ENCODE results near the gene COPB2. TPM values are rescaled to one million over a fixed set of nuclear protein-coding genes. Genes with fewer than 3 reads are reported as not detected.

COPB2 gene
- total RNA-seq, 2 donors from 2014 or later, result 53.4 to 65.8 TPM

DNA sequence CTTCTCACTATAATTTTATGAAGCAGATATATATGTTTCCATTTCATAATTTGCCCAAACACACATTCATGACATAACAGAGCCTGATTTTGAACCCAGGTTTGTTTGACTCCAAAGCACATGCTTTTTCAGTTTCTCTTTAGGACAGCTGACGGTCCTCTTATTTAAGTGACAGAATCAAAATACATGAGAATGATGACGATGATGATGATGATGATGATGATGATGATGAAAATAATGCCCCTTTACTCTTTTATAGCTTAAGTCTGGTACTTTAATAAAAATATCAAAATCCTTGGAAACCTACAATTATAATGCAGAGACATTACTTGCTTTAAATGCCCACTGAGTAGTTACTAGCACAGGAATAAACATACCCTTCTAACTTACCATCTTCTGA, 15.3 kb downstream of the COPB2 start:
- Histone ChIP-seq H3K9me3 (no peaks in the 10 kb centered on the region), H3K27ac (no peak overlapping the region), H3K4me3 (no peak overlapping the region), H3K4me1 (no peaks in the 10 kb centered on the region), H3K27me3 (no peaks in the 10 kb centered on the region), H3K36me3 (peaks cover 92% of the 10 kb centered on the region)
- DNase-seq (ENCODE audit: low spot score), result no peak
- TF ChIP-seq, protein P1, sequence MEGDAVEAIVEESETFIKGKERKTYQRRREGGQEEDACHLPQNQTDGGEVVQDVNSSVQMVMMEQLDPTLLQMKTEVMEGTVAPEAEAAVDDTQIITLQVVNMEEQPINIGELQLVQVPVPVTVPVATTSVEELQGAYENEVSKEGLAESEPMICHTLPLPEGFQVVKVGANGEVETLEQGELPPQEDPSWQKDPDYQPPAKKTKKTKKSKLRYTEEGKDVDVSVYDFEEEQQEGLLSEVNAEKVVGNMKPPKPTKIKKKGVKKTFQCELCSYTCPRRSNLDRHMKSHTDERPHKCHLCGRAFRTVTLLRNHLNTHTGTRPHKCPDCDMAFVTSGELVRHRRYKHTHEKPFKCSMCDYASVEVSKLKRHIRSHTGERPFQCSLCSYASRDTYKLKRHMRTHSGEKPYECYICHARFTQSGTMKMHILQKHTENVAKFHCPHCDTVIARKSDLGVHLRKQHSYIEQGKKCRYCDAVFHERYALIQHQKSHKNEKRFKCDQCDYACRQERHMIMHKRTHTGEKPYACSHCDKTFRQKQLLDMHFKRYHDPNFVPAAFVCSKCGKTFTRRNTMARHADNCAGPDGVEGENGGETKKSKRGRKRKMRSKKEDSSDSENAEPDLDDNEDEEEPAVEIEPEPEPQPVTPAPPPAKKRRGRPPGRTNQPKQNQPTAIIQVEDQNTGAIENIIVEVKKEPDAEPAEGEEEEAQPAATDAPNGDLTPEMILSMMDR (IDR thresholded peaks at IDR 0.05), result no peak

DNA sequence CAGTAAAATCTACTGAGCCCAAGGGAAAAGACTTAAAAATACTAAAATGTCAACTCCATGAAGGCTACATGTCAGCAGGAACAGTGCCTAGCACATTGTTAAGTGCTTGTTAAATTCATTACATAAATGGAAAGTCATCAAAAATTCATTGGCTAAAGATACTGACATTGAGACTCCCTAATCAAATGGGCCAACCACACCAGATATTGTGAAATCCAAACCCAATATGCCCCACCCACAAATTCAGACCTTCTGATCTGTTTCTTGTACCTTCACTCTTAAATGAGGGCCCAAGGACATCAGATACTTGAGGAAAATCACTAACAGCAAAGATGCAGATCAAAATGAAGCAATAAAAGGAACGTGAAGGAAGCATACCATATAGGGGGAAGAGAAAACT, 24.9 kb downstream of the COPB2 start:
- TF ChIP-seq, protein P1 (IDR thresholded peaks at IDR 0.05), result no peak
- Histone ChIP-seq H3K27ac (no peak overlapping the region), H3K36me3 (peaks cover 97% of the 10 kb centered on the region), H3K27me3 (no peaks in the 10 kb centered on the region), H3K4me1 (no peaks in the 10 kb centered on the region), H3K4me3 (no peak overlapping the region), H3K9me3 (no peaks in the 10 kb centered on the region)
- DNase-seq (ENCODE audit: low spot score), result no peak

DNA sequence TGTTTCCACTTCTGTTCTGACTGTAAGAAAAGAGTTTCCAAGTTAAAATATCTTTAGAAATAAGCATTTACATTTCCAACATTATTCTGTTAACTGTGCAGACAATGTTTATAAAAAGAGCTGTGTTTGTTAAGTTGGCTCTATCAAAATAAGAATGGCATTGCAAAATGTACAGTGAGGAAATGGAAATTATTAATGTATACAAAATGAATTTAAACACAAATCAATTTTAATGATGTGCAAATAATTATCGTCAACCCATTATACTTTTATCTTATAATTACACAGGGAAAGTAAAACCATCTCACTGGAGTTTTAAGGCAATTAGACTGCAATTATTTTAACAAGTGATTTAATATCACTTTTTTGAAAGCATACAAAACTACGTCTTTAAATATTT, 28.2 kb downstream of the COPB2 start:
- no peak overlapping the region for H3K4me3 ChIP-seq
- H3K27me3 ChIP-seq, result no peaks in the 10 kb centered on the region
- DNase-seq (ENCODE audit: low spot score), result no peak
- H3K27ac ChIP-seq, result no peak overlapping the region
- TF ChIP-seq, protein P1 (IDR thresholded peaks at IDR 0.05), result no peak
- no peaks in the 10 kb centered on the region for H3K4me1 ChIP-seq
- H3K9me3 ChIP-seq, result no peaks in the 10 kb centered on the region
- H3K36me3 ChIP-seq, result peaks cover 98% of the 10 kb centered on the region

DNA sequence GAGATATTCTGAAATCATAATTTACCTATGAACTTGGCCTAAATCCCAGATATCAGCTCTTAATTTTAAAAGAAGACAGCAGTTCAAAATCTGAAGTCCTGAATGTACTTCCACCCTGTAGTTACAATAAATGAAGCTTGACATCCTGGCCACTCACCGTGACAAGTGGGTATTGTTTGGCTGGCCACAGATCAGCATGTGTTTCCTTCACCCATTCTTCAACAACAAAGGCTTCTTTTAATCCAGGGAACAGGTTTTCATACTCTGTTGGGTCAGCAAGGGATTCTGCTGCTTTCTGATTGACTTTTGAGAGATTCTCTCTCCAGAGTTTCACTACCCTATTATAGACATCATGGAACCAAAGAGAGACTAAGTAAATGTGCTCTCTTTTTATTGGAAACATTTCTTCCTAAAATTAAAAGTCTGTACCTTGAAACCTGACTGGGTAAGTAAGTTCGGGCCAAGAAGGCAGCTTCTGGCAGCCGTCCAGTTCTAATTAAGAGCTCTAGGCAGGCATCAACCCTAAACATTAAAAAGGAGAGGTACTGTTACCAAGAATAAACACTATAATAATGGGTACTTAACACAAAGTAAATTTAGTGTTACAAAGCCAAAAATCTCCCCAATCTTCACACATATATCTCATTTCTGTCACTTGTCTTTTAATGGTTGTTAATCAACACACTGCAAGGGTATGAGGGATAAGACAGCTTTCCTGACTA, 30.4 kb downstream of the COPB2 start:
- Histone ChIP-seq H3K4me1 (no peaks in the 10 kb centered on the region), H3K4me3 (no peak overlapping the region), H3K9me3 (no peaks in the 10 kb centered on the region), H3K36me3 (peaks cover 98% of the 10 kb centered on the region), H3K27me3 (no peaks in the 10 kb centered on the region), H3K27ac (no peak overlapping the region)
- TF ChIP-seq, protein P1 (IDR thresholded peaks at IDR 0.05), result no peak
- DNase-seq (ENCODE audit: low spot score), result no peak

DNA sequence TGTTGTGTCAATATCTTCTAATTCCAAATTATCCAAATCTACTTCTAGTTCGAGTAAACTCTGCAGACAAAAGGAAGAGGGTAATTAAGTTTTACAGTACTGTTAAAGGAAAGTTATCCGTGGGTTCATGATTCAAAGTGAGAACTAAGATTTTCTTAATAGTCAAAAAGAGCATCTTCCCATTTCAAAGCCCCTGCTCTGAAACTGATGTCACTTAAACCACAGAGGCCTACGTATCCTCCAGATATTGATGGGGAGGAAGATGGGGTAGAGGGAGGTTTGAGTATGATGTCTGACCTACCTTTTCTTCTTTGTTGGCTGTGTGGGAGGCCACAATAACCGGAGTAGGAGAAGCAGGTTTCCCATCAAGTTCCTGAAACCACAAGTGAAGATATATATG, 31.5 kb downstream of the COPB2 start:
- no peaks in the 10 kb centered on the region for H3K27me3 ChIP-seq
- H3K36me3 ChIP-seq, result peaks cover 88% of the 10 kb centered on the region
- no peak for DNase-seq (ENCODE audit: low spot score)
- TF ChIP-seq, protein P1 (IDR thresholded peaks at IDR 0.05), result no peak
- H3K9me3 ChIP-seq, result no peaks in the 10 kb centered on the region
- no peak overlapping the region for H3K4me3 ChIP-seq
- H3K27ac ChIP-seq, result no peak overlapping the region
- no peaks in the 10 kb centered on the region for H3K4me1 ChIP-seq

DNA sequence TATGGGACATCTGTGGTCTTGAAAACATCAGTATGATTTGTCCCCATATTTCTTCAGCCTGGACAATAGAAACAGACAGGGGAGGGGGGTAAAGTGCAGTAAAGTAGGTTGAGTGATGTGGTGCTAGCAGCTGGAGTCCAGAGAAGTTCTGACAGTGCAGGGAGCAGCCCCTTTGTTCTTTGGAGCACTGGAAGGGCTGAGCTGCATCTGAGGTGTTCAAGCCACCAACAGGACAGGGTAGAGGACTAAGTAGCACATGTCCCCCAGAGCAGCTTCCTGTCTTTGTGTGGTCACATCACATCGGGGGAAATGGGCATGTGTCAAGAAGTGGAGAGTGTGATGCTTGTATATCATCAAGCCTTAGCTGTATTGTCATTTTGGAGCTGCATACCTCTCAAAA, 33.6 kb downstream of the COPB2 start:
- DNase-seq (ENCODE audit: low spot score), result no peak
- H3K36me3 ChIP-seq, result peaks cover 90% of the 10 kb centered on the region
- no peaks in the 10 kb centered on the region for H3K4me1 ChIP-seq
- H3K27ac ChIP-seq, result no peak overlapping the region
- TF ChIP-seq, protein P1 (IDR thresholded peaks at IDR 0.05), result no peak
- no peaks in the 10 kb centered on the region for H3K27me3 ChIP-seq
- no peaks in the 10 kb centered on the region for H3K9me3 ChIP-seq
- no peak overlapping the region for H3K4me3 ChIP-seq

Measured in right atrium auricular region (tissue), 2 donors.